HEK293 (cell line): Measurements from ENCODE around the gene QRICH1.

ENCODE experiments used
- GLI2 ChIP-seq: fragments of 450-650 bp; formaldehyde crosslinking; IDR thresholded peaks from 2 replicates; pipeline ENCODE4; 2017; ENCODE audit warnings: missing biosample characterization, missing genetic modification characterization, low read depth, borderline replicate concordance
- KLF10 ChIP-seq: fragments of 450-650 bp; IDR thresholded peaks from 2 replicates; pipeline ENCODE4 v1.5.1; 2018; ENCODE audit warnings: missing biosample characterization, mild to moderate bottlenecking, missing genetic modification characterization
- KLF7 ChIP-seq: fragments of 450-650 bp; formaldehyde crosslinking; IDR thresholded peaks from 2 replicates; pipeline ENCODE4 v1.5.1; 2016; ENCODE audit warnings: missing biosample characterization, missing genetic modification characterization, borderline replicate concordance
- MEIS1 ChIP-seq: sonication (generic); formaldehyde crosslinking; IDR thresholded peaks from 2 replicates; pipeline ENCODE4 v1.8.1; 2022; ENCODE audit warnings: missing genetic modification reagents, mild to moderate bottlenecking, borderline replicate concordance
- SETDB1 ChIP-seq: IDR thresholded peaks from one replicate; pipeline ENCODE4 v1.6.1; 2017; ENCODE audit warnings: mild to moderate bottlenecking, low read length, moderate library complexity, mixed read lengths; ENCODE audit not compliant: insufficient read length
- SP3 ChIP-seq: fragments of 450-650 bp; formaldehyde crosslinking; IDR thresholded peaks from 2 replicates; pipeline ENCODE4 v1.5.1; 2016; ENCODE audit warnings: missing biosample characterization, missing genetic modification characterization
- ZBTB17 ChIP-seq: fragments of 450-650 bp; formaldehyde crosslinking; IDR thresholded peaks from 2 replicates; pipeline ENCODE4 v1.5.1; 2016; ENCODE audit warnings: missing biosample characterization, missing genetic modification characterization
- ZBTB21 ChIP-seq: fragments of 450-650 bp; formaldehyde crosslinking; IDR thresholded peaks from 2 replicates; pipeline ENCODE4 v1.5.1; 2017; ENCODE audit warnings: missing biosample characterization, missing genetic modification characterization
- ZBTB48 ChIP-seq: fragments of 450-650 bp; formaldehyde crosslinking; IDR thresholded peaks from 2 replicates; pipeline ENCODE4 v1.5.1; 2016; ENCODE audit warnings: missing biosample characterization, missing genetic modification characterization
- ZNF132 ChIP-seq: fragments of 450-650 bp; formaldehyde crosslinking; IDR thresholded peaks from 2 replicates; pipeline ENCODE4 v1.5.1; 2017; ENCODE audit warnings: missing biosample characterization, missing genetic modification characterization, borderline replicate concordance
- ZNF24 ChIP-seq: fragments of 450-650 bp; formaldehyde crosslinking; IDR thresholded peaks from 2 replicates; pipeline ENCODE4 v1.5.1; 2016; ENCODE audit warnings: missing biosample characterization, missing genetic modification characterization
- ZNF426 ChIP-seq: fragments of 450-650 bp; formaldehyde crosslinking; IDR thresholded peaks from 2 replicates; pipeline ENCODE4 v1.5.1; 2017; ENCODE audit warnings: missing biosample characterization, missing genetic modification characterization, mild to moderate bottlenecking, inconsistent platforms, moderate library complexity
- ZXDB ChIP-seq: fragments of 450-650 bp; formaldehyde crosslinking; IDR thresholded peaks from 2 replicates; pipeline ENCODE4 v1.5.1; 2016; ENCODE audit warnings: missing biosample characterization, missing genetic modification characterization
- TF ChIP-seq, protein P1 (sequence below): fragments of 450-650 bp; formaldehyde crosslinking; IDR thresholded peaks from 2 replicates; pipeline ENCODE4 v1.5.1; 2016; ENCODE audit warnings: missing biosample characterization, missing genetic modification characterization
- TF ChIP-seq, protein P2 (sequence below): fragments of 450-650 bp; formaldehyde crosslinking; conservative IDR thresholded peaks from 2 replicates; pipeline ENCODE4 v1.5.1; 2016; ENCODE audit warnings: low read depth, missing biosample characterization, missing genetic modification characterization
- TF ChIP-seq, protein P3 (sequence below): fragments of 450-650 bp; formaldehyde crosslinking; IDR thresholded peaks from 2 replicates; pipeline ENCODE4 v1.5.1; 2017; ENCODE audit warnings: missing biosample characterization, missing genetic modification characterization
- TF ChIP-seq, protein P4 (sequence below): IDR thresholded peaks from 2 replicates; pipeline ENCODE4 v1.6.1; 2011; ENCODE audit warnings: mild to moderate bottlenecking, low read depth, low read length, borderline replicate concordance
- TF ChIP-seq, protein P5 (sequence below): fragments of 450-650 bp; formaldehyde crosslinking; IDR thresholded peaks from 2 replicates; pipeline ENCODE4 v1.5.1; 2016; ENCODE audit warnings: missing biosample characterization, missing genetic modification characterization
- TF ChIP-seq, protein P6 (sequence below): fragments of 450-650 bp; formaldehyde crosslinking; IDR thresholded peaks from 2 replicates; pipeline ENCODE4 v1.5.1; 2016; ENCODE audit warnings: missing biosample characterization, missing genetic modification characterization
- TF ChIP-seq, protein P7 (sequence below): fragments of 450-650 bp; formaldehyde crosslinking; conservative IDR thresholded peaks from 2 replicates; pipeline ENCODE4 v1.5.1; 2016; ENCODE audit warnings: low read depth, missing biosample characterization, missing genetic modification characterization

Gene QRICH1

DNA sequence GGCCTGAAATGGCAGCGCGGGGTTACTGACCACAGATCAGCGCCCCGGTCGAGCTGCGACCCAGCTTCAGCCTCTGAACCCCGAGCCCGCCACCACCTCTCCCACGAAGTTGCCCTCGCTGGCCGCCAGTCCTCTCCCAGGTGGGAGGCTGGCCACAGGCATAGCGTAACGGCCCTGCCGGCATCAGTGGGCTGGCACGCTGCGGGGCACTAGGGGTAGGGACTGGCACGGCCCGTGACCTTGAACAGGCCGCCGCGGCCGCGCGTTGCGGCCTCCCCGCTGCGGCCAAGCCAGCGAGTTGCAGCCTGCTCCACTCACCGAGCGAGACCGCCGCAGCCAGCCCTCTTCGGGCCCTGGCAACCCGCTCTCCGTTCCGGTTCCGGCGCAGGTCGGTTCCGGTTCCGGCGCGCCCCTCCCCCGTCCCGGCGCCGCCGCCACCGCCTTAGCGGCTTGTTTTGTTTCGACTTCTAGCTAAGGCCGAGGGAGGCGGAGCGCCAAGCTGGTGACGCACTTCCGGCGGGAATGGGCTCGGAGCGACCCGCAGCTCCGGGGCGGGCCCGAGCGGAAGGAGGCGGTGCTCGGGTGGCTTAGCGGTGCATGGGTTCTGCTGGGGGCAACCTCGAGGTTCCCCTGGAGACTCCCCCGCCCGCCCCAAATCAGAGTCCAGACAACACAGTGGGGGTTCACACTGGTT, 26.7 kb upstream of the QRICH1 start, which contains the start of gene USP19 (continued):
- TF ChIP-seq ZNF132 (tag by site-specific recombination) (no peak), ZXDB (tag by site-specific recombination) (peak; percentile 46; the same call in 1 of the 2 replicates), ZBTB21 (tag by site-specific recombination) (peak; percentile 72), SETDB1 (no peak), ZBTB17 (tag by site-specific recombination) (peak; percentile 42; the same call in 1 of the 2 replicates), ZBTB48 (tag by site-specific recombination) (0 out of 2 replicates have a peak, but pooled peaks have one; percentile 30), SP3 (tag by site-specific recombination) (peak; percentile 65; the same call in 1 of the 2 replicates), GLI2 (tag by site-specific recombination) (no peak), MEIS1 (CRISPR knock-in tag) (no peak), KLF10 (tag by site-specific recombination) (0 out of 2 replicates have a peak, but pooled peaks have one; percentile 33), ZNF24 (tag by site-specific recombination) (0 out of 2 replicates have a peak, but pooled peaks have one; percentile 18), ZNF426 (tag by site-specific recombination) (no peak), KLF7 (no peak)
- TF ChIP-seq, protein P1, sequence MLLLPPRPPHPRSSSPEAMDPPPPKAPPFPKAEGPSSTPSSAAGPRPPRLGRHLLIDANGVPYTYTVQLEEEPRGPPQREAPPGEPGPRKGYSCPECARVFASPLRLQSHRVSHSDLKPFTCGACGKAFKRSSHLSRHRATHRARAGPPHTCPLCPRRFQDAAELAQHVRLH, result peak; percentile 73
- TF ChIP-seq, protein P2, sequence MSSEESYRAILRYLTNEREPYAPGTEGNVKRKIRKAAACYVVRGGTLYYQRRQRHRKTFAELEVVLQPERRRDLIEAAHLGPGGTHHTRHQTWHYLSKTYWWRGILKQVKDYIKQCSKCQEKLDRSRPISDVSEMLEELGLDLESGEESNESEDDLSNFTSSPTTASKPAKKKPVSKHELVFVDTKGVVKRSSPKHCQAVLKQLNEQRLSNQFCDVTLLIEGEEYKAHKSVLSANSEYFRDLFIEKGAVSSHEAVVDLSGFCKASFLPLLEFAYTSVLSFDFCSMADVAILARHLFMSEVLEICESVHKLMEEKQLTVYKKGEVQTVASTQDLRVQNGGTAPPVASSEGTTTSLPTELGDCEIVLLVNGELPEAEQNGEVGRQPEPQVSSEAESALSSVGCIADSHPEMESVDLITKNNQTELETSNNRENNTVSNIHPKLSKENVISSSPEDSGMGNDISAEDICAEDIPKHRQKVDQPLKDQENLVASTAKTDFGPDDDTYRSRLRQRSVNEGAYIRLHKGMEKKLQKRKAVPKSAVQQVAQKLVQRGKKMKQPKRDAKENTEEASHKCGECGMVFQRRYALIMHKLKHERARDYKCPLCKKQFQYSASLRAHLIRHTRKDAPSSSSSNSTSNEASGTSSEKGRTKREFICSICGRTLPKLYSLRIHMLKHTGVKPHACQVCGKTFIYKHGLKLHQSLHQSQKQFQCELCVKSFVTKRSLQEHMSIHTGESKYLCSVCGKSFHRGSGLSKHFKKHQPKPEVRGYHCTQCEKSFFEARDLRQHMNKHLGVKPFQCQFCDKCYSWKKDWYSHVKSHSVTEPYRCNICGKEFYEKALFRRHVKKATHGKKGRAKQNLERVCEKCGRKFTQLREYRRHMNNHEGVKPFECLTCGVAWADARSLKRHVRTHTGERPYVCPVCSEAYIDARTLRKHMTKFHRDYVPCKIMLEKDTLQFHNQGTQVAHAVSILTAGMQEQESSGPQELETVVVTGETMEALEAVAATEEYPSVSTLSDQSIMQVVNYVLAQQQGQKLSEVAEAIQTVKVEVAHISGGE (tag by site-specific recombination), result peak; percentile 96
- TF ChIP-seq, protein P3, sequence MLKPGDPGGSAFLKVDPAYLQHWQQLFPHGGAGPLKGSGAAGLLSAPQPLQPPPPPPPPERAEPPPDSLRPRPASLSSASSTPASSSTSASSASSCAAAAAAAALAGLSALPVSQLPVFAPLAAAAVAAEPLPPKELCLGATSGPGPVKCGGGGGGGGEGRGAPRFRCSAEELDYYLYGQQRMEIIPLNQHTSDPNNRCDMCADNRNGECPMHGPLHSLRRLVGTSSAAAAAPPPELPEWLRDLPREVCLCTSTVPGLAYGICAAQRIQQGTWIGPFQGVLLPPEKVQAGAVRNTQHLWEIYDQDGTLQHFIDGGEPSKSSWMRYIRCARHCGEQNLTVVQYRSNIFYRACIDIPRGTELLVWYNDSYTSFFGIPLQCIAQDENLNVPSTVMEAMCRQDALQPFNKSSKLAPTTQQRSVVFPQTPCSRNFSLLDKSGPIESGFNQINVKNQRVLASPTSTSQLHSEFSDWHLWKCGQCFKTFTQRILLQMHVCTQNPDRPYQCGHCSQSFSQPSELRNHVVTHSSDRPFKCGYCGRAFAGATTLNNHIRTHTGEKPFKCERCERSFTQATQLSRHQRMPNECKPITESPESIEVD (tag by site-specific recombination), result no peak
- TF ChIP-seq, protein P4, sequence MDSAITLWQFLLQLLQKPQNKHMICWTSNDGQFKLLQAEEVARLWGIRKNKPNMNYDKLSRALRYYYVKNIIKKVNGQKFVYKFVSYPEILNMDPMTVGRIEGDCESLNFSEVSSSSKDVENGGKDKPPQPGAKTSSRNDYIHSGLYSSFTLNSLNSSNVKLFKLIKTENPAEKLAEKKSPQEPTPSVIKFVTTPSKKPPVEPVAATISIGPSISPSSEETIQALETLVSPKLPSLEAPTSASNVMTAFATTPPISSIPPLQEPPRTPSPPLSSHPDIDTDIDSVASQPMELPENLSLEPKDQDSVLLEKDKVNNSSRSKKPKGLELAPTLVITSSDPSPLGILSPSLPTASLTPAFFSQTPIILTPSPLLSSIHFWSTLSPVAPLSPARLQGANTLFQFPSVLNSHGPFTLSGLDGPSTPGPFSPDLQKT, result peak; percentile 47; the same call in 1 of the 2 replicates
- TF ChIP-seq, protein P5, sequence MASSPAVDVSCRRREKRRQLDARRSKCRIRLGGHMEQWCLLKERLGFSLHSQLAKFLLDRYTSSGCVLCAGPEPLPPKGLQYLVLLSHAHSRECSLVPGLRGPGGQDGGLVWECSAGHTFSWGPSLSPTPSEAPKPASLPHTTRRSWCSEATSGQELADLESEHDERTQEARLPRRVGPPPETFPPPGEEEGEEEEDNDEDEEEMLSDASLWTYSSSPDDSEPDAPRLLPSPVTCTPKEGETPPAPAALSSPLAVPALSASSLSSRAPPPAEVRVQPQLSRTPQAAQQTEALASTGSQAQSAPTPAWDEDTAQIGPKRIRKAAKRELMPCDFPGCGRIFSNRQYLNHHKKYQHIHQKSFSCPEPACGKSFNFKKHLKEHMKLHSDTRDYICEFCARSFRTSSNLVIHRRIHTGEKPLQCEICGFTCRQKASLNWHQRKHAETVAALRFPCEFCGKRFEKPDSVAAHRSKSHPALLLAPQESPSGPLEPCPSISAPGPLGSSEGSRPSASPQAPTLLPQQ (tag by site-specific recombination), result 0 out of 2 replicates have a peak, but pooled peaks have one; percentile 39
- TF ChIP-seq, protein P6, sequence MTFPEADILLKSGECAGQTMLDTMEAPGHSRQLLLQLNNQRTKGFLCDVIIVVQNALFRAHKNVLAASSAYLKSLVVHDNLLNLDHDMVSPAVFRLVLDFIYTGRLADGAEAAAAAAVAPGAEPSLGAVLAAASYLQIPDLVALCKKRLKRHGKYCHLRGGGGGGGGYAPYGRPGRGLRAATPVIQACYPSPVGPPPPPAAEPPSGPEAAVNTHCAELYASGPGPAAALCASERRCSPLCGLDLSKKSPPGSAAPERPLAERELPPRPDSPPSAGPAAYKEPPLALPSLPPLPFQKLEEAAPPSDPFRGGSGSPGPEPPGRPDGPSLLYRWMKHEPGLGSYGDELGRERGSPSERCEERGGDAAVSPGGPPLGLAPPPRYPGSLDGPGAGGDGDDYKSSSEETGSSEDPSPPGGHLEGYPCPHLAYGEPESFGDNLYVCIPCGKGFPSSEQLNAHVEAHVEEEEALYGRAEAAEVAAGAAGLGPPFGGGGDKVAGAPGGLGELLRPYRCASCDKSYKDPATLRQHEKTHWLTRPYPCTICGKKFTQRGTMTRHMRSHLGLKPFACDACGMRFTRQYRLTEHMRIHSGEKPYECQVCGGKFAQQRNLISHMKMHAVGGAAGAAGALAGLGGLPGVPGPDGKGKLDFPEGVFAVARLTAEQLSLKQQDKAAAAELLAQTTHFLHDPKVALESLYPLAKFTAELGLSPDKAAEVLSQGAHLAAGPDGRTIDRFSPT (tag by site-specific recombination), result peak; percentile 66
- TF ChIP-seq, protein P7, sequence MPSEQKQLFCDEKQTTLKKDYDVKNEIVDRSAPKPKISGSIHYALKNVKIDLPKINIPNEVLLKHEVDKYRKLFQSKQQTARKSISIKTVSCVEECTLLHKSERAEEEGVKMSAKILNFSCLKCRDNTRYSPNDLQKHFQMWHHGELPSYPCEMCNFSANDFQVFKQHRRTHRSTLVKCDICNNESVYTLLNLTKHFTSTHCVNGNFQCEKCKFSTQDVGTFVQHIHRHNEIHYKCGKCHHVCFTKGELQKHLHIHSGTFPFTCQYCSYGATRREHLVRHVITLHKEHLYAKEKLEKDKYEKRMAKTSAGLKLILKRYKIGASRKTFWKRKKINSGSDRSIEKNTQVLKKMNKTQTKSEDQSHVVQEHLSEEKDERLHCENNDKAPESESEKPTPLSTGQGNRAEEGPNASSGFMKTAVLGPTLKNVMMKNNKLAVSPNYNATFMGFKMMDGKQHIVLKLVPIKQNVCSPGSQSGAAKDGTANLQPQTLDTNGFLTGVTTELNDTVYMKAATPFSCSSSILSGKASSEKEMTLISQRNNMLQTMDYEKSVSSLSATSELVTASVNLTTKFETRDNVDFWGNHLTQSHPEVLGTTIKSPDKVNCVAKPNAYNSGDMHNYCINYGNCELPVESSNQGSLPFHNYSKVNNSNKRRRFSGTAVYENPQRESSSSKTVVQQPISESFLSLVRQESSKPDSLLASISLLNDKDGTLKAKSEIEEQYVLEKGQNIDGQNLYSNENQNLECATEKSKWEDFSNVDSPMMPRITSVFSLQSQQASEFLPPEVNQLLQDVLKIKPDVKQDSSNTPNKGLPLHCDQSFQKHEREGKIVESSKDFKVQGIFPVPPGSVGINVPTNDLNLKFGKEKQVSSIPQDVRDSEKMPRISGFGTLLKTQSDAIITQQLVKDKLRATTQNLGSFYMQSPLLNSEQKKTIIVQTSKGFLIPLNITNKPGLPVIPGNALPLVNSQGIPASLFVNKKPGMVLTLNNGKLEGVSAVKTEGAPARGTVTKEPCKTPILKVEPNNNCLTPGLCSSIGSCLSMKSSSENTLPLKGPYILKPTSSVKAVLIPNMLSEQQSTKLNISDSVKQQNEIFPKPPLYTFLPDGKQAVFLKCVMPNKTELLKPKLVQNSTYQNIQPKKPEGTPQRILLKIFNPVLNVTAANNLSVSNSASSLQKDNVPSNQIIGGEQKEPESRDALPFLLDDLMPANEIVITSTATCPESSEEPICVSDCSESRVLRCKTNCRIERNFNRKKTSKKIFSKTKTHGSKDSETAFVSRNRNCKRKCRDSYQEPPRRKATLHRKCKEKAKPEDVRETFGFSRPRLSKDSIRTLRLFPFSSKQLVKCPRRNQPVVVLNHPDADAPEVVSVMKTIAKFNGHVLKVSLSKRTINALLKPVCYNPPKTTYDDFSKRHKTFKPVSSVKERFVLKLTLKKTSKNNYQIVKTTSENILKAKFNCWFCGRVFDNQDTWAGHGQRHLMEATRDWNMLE (tag by site-specific recombination), result peak; percentile 97
